ENCODE results near the gene FLT3LG. TPM values are rescaled to one million over a fixed set of nuclear protein-coding genes. Genes with fewer than 3 reads are reported as not detected.

FLT3LG gene
- total and polyA plus RNA-seq, 9 of the 15 experiments (the other 6 are each of a cell fraction or from before 2014, with no cell fraction given), result 0.31 to 6.4 (median 1.1) TPM

- TF ChIP-seq GTF3C2 (IDR thresholded peaks at IDR 0.05; ENCODE audit: borderline replicate concordance, extremely low read depth, insufficient read length) (peak; percentile 91), DDX20 (tag; IDR thresholded peaks at IDR 0.05; ENCODE audit: low read depth) (no peak), GATA2 (CRISPR knock-in tag; IDR thresholded peaks at IDR 0.05) (peak; percentile 54), POLR2AphosphoS2 (IDR thresholded peaks at IDR 0.05; ENCODE audit: low read length) (peak; percentile 68; the same call in 1 of the 2 replicates), SIN3B (IDR thresholded peaks at IDR 0.05; ENCODE audit: low read depth) (0 out of 2 replicates have a peak, but pooled peaks have one; percentile 38), TBL1XR1 (IDR thresholded peaks at IDR 0.05; ENCODE audit: low read length in 2 of 2) (0 out of 4 replicates have a peak, but pooled peaks of 1 of the 2 experiments have one; percentile 19), CHD7 (IDR thresholded peaks at IDR 0.05; ENCODE audit: low read depth, low read length) (no peak), MEIS2 (IDR thresholded peaks at IDR 0.05; ENCODE audit: partially characterized antibody) (peak; percentile 99), ADNP (tag; IDR thresholded peaks at IDR 0.05) (peak; percentile 100; the same call in 1 of the 2 replicates), NR4A1 (CRISPR knock-in tag; IDR thresholded peaks at IDR 0.05) (no peak), NR4A1 (tag; IDR thresholded peaks at IDR 0.05) (0 out of 2 replicates have a peak, but pooled peaks have one; percentile 32), CTBP1 (IDR thresholded peaks at IDR 0.05; ENCODE audit: borderline replicate concordance) (0 out of 2 replicates have a peak, but pooled peaks have one; percentile 11)
Measured at GRCh38 chr19:49451430-49452181, 22.4 kb upstream of the FLT3LG start, which contains the start of gene PIH1D1 (continued).
